GM11168 (cell line): Measurements from ENCODE around the gene DBH.

Experiments
- in situ Hi-C: fragments of 300-500 bp; cut with MboI; formaldehyde crosslinking; loops from one replicate; pipeline ENCODE4 v1.12.0; 2022; ENCODE audit warnings: low sequenced_read_pairs; ENCODE audit not compliant: unreplicated experiment

Gene DBH

GRCh38 chr9:133679056-133679455, 42.9 kb downstream of the DBH start:
- in situ Hi-C loops = no loop called here

- in situ Hi-C loops = no loop called here
Measured at GRCh38 chr9:133679466-133680061, 43.4 kb downstream of the DBH start.

GRCh38 chr9:133680250-133680975, 44.2 kb downstream of the DBH start:
- in situ Hi-C loops = no loop called here

- in situ Hi-C loops = no loop called here
Measured at GRCh38 chr9:133680976-133681657, 45.0 kb downstream of the DBH start.

DNA sequence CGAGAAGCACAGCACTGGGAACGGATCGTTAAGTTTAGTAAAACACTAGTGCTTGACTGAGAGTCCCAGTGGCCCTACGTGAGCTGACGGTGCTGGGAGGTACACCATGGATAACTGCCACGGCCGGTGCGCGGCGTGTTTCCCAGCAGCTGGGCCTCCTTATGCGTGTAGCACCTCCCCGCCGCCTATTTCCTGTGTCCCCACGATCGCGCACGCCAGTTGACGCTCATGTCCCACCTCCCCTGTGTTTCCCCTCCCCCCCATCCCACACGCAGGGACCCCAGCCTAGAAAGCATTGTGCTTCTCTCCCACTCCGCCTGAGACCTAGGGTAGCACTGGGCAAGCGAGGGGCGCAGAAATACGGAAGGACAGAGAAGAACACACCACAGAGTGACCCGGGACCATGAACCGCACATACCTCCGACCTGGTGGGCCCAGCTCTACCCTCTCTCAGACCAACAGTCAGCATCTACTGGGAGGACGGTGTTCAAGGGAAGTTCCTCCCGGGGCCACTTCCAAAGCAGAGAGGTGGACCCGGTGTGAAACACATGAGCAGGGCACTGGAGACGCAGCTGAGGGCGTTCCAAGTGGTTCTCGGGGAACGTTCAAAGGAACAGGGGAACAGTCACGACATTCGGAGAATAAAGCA, 45.6 kb downstream of the DBH start:
- in situ Hi-C loops = no loop called here

DNA sequence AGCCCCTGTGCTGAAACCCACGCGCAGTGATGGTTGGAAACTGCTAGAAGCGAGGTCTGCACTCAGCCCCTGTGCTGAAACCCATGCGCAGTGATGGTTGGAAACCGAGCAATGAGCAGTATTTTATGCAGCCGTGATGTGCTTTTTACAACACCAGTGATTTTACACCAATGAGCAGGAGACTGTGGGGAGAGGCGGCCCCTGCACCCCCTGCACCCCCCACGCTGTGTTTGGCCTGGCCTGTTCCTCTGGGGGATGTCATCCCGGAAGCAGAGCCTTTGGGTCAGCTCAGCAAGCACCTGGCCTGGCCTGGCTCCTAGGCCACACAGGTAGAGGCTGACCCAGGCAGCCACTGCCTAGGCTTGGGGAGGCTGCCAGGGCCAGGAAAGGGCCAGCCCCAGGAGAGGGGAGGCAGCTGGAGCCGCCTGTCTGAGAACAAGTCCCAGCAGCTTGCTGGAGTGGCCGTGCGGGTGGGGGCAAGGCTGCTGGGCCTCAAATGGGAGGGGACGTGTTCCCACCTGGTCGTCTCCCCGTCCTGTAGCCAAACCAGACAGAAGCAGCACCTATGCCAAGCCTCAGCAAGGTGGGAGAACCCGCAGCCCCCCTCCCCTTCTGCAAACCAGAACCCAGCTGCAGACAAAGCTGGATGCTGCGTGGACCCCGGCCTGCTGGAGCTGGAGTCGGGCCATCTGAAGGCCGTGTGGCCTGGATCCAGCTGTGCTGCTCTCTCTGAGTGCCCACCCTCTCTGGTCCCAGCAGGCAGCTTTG, 46.8 kb downstream of the DBH start:
- in situ Hi-C loops = no loop called here

- in situ Hi-C loops = no loop called here
Measured at GRCh38 chr9:133683586-133684120, 47.5 kb downstream of the DBH start.

DNA sequence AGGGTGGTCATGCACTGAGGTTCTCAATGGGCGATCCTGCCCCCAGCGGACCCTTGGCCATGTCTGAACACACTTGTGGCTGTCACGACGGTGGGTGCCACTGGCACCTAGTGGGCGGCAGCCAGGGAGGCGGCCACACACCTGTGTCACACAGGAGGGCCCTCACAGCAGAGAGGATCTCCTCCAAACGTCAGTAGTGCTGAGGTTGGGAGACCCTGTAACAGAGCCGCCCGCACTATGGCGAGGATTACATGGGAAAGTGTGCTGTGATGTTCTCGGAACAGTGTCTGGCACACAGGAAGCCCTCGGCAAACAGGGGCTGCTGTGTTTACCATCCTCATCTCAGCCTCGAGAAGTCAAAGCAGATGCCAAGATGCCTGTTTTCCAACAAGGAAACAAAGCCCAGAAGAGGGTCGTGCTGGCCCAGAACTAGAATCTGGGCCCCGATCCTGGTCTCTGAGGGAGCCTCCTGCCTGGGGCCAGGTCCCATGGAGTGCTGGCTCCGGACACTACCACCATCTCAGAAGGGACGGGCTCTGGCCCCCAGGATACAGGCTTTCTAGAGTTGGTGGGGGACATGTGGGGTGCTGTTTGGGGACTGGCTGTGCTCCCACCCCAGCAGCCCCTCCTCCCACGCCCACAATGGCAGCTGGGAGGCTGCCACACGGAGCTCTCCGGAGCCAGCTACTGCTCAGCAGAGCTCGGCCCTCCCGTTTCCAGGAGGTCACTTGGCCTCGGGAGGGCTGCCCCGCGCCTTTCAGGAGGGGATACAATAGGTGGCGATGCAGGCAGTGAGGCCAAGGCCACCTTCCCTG, 48.2 kb downstream of the DBH start:
- in situ Hi-C loops = no loop called here

GRCh38 chr9:133684936-133685361, 48.8 kb downstream of the DBH start:
- in situ Hi-C loops = no loop called here

DNA sequence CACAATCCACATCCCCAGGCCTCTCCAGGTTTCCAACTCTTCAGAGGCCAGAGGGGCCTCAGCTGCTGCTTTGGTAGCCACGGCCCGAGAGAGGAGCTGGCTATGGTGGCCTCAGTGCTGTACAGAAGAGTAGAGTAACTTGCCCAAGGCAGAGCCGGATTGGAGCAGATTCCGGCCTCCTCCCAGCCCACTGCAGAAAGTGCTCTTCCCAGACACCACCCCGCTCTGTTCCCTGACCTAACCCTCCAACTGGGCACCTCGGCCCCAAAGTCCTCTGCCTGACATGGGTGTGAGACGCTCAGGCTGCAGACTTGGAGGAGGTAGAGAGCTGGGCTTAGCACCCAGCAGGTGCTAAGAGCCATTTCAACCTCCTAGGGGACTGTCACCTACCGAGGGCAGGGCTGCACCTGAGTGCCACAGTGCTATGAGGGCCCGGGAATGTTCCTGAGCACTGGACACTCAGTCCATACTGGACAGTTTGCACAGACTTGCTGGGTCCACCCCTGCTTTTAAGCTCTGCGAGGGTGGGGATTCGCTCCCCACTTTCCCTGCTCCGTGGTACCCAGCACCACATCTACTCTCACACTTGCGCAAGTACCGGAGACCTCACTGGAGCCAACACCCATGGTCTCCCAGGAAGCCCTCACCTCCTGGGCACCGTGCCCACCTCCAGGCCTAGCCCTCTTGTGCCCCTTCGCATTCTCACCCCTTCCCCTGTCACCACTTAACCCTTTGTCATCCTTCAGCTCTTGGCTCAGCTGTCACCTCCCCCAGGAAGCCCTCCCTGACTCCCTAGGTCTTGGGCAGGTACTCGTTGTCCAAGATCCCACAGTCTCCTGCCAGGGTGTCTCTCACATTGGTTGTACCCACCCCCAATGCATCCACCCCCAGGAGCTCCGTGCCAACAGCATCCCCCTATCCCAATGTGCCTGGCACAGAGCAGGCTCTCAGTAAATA, 49.8 kb downstream of the DBH start:
- in situ Hi-C loops = no loop called here

DNA sequence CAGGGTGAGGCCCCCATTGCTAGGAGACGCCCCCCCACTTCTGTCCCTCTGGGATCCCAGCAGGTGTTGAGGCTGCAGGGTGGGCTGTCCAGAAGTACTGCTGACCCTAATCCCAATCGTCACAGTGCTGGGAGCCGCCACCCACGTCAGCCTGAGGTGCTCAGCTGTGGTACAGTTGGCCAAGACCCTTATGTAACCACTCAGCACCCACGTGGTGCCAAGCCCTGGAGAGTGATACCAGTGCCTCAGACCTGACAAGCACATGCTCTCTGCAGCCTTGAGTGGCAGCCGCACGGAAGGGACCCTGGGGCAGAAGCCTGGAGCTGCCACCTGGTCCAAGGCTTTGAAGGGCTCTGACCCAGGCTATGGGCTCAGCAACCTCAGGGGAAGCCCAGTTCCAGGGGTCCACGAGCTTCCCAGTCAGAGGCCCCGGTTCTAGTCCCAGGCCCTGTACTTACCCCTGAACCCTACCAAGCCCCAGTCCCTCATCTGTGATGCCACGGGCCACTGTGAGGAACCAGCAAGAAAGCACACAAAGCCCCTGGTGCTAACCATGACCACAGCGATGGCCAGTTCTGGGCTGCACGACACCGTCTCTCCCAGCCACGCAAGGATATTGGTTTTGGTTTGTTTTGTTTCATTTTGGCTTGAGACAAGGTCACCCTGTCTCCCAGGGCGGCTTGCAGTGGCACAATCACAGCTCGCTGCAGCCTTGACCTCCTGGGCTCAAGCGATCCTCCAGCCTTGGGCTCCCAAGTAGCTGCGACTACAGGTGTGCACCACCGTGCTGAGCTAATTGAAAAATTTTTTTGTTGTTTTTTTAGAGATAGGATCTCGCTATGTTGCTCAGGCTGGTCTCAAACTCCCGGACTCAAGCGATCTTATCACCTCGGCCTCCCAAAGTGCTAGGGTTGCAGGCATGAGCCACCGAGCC, 50.7 kb downstream of the DBH start:
- in situ Hi-C loops = no loop called here

DNA sequence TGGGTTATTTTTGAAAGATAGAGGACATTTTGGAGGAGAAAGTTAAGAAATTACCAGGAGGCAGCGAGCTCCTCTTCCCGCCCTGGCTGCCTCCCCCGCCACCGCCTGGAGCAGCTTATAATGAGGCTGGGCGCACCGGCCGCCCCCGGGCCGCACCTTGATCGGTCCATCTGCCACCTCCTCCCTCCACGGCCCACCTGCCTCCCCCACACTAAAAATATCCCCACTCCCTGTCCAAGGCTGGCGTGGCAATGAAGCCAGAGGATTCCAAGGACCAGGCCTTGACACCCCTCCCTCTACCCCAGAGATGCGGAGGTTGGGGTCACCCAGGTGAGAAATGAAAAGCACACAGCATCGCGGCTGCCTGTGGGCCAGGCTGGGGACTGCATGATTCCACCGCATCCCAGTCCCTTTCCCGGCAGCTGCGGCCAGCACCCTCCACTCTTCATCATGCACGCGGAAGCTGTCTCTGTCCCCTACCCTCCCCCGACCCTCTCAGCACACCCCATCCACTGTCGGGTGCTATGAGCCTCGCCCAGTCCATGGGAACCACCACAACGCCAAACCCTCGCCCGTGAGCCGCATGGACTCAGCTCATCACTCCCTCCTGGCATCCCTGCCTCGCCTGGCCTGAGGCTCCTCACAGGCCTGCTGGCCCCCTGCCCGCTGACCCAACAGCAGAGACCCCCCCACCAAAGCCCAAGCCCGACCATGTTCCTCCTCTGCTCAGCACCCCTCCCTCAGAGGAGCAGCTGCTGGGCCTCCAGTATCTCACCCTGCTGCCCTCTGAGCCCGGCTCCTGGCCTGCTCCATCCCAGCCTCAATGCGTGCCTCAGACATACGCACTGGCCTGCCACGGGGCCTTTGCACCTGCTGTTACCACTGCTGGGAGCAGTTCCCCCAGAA, 51.9 kb downstream of the DBH start:
- in situ Hi-C loops = no loop called here

- in situ Hi-C loops = no loop called here
Measured at GRCh38 chr9:133689151-133689763, 53.1 kb downstream of the DBH start.

GRCh38 chr9:133690081-133690561, 54.0 kb downstream of the DBH start:
- in situ Hi-C loops = no loop called here

GRCh38 chr9:133691191-133691590, 55.0 kb downstream of the DBH start:
- in situ Hi-C loops = no loop called here
